Measurements from ENCODE around the gene ILDR2. TPM values are rescaled to one million over a fixed set of nuclear protein-coding genes. Genes with fewer than 3 reads are reported as not detected.

ILDR2 gene
- total and polyA plus RNA-seq, 4 donors: 0.06 to 3.8 (median 0.33) TPM

DNA sequence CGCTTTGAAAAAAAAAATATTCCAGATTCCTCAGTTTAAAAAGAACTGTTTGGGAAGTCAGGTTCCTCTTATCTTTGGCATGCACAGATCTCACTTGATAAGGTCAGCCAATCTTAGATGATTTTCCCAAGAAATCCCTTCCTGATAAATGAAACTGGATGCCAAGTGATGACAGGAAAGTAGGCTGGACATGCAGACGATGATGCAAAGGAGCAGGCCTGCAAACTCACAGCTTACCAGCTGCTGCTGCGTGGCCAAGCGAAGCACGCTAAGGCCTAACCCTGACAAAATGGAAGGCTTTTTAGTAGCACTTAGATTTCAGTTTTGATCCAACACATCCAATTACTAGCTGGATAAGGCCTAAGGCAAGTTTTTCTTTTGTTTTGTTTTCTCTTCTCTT lies 109.4 kb downstream of the ILDR2 start:
- TF ChIP-seq, protein P1, sequence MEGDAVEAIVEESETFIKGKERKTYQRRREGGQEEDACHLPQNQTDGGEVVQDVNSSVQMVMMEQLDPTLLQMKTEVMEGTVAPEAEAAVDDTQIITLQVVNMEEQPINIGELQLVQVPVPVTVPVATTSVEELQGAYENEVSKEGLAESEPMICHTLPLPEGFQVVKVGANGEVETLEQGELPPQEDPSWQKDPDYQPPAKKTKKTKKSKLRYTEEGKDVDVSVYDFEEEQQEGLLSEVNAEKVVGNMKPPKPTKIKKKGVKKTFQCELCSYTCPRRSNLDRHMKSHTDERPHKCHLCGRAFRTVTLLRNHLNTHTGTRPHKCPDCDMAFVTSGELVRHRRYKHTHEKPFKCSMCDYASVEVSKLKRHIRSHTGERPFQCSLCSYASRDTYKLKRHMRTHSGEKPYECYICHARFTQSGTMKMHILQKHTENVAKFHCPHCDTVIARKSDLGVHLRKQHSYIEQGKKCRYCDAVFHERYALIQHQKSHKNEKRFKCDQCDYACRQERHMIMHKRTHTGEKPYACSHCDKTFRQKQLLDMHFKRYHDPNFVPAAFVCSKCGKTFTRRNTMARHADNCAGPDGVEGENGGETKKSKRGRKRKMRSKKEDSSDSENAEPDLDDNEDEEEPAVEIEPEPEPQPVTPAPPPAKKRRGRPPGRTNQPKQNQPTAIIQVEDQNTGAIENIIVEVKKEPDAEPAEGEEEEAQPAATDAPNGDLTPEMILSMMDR (IDR thresholded peaks at IDR 0.05; ENCODE audit: control extremely low read depth, extremely low read depth): no peak
- Histone ChIP-seq H3K9ac (ENCODE audit: insufficient read depth in 1 of 2, low read length in 2 of 2) (no peak overlapping the region), H3K9me3 (ENCODE audit: control insufficient read depth in 4 of 4, insufficient read depth in 3 of 4, low read length in 3 of 4) (no peaks in the 10 kb centered on the region), H3K36me3 (ENCODE audit: control insufficient read depth in 4 of 4, insufficient read depth in 4 of 4, low read length in 4 of 4) (peaks cover 13 to 32% (median 13%) of the 10 kb centered on the region in 4 donors), H3K4me3 (no peak overlapping the region), H3K27ac (ENCODE audit: low read depth in 1 of 2, low read length in 1 of 2) (no peak overlapping the region), H3K27me3 (ENCODE audit: control insufficient read depth in 3 of 3, insufficient read depth in 3 of 3, low read length in 2 of 3) (no peaks in the 10 kb centered on the region), H3K4me1 (ENCODE audit: control insufficient read depth in 5 of 5, insufficient read depth in 5 of 5, low read length in 5 of 5) (no peaks in the 10 kb centered on the region)
- 78 to 93% methylated on average over 5 of the region's 5 CpGs for WGBS, 2 donors
- DNase-seq (peak in 2 of 3 donors; percentile 39 to 55), ATAC-seq (ENCODE audit: insufficient read depth, low FRiP score) (no peak)

DNA sequence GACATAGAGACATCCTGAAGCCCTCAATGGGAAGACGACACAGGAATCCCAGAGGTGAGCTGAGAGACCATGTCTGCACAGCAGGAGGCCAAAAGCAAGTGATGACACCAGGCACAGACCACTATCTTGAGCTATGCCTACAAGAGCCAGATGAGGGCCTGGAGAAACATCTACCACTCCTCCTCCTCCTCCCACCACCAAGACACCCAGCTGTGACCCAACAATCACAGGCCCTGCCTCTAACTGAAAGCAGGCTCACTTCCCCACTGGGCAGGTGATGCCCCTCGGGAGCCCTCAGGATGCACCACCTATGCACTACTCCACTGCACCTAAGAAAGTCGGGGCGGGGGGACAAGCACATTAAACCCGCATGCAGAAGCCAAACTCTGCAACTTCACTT lies 115.7 kb downstream of the ILDR2 start:
- no peak overlapping the region for H3K4me3 ChIP-seq
- H3K9ac ChIP-seq (ENCODE audit: insufficient read depth in 1 of 2, low read length in 2 of 2): no peak overlapping the region
- TF ChIP-seq, protein P1 (IDR thresholded peaks at IDR 0.05; ENCODE audit: control extremely low read depth, extremely low read depth): no peak
- H3K27me3 ChIP-seq (ENCODE audit: control insufficient read depth in 3 of 3, insufficient read depth in 3 of 3, low read length in 2 of 3): no peaks in the 10 kb centered on the region
- DNase-seq (no peak), ATAC-seq (ENCODE audit: insufficient read depth, low FRiP score) (no peak)
- peaks cover 21 to 30% (median 25%) of the 10 kb centered on the region in 4 donors for H3K36me3 ChIP-seq (ENCODE audit: control insufficient read depth in 4 of 4, insufficient read depth in 4 of 4, low read length in 4 of 4)
- H3K27ac ChIP-seq (ENCODE audit: low read depth in 1 of 2, low read length in 1 of 2): no peak overlapping the region
- H3K4me1 ChIP-seq (ENCODE audit: control insufficient read depth in 5 of 5, insufficient read depth in 5 of 5, low read length in 5 of 5): peaks cover 0 to 7% (median 0%) of the 10 kb centered on the region in 5 donors
- 81 to 86% methylated on average over 5 of the region's 5 CpGs for WGBS, 2 donors
- H3K9me3 ChIP-seq (ENCODE audit: control insufficient read depth in 4 of 4, insufficient read depth in 3 of 4, low read length in 3 of 4): no peaks in the 10 kb centered on the region

DNA sequence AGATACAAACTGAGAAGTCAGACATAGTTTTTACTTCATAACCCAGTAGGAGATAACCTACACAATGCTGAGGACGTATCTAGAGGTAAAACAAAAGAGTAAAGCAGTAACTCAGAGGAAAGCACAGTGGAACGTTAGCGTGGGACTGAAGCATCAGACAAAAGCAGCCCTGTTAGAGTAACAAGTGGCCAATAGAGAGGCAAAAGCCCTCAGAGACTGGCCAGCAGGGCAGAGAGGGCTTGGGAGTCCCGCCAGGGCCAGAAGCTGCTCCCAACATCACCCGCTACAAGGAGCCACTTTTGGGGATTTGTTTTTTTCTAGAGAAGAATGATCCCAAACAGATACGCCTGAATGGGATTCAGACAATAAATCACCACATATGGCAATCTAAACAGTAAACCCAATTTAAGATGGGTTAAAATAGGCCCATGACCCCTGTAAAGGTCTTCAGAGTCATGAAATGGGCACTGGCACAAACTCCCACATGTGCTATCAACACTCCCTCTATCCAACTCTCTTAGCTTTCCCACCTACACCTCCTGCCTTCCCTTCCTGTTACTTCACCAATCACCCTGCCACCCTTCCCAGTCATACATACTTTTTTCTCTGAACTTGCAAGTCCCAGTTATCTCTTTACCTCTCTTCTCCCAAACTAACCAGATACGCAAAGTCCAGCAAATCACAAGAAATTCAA lies 116.5 kb downstream of the ILDR2 start:
- ATAC-seq (ENCODE audit: insufficient read depth, low FRiP score): no peak
- no peaks in the 10 kb centered on the region for H3K9me3 ChIP-seq (ENCODE audit: control insufficient read depth in 4 of 4, insufficient read depth in 3 of 4, low read length in 3 of 4)
- peaks cover 19 to 31% (median 26%) of the 10 kb centered on the region in 4 donors for H3K36me3 ChIP-seq (ENCODE audit: control insufficient read depth in 4 of 4, insufficient read depth in 4 of 4, low read length in 4 of 4)
- TF ChIP-seq, protein P1 (IDR thresholded peaks at IDR 0.05; ENCODE audit: control extremely low read depth, extremely low read depth): no peak
- no peak overlapping the region for H3K27ac ChIP-seq (ENCODE audit: low read depth in 1 of 2, low read length in 1 of 2)
- H3K4me3 ChIP-seq: no peak overlapping the region
- H3K27me3 ChIP-seq (ENCODE audit: control insufficient read depth in 3 of 3, insufficient read depth in 3 of 3, low read length in 2 of 3): no peaks in the 10 kb centered on the region
- no peak overlapping the region for H3K9ac ChIP-seq (ENCODE audit: insufficient read depth in 1 of 2, low read length in 2 of 2)
- WGBS, 2 donors: 86 to 93% methylated on average over 7 of the region's 7 CpGs
- DNase-seq: no peak
- H3K4me1 ChIP-seq (ENCODE audit: control insufficient read depth in 5 of 5, insufficient read depth in 5 of 5, low read length in 5 of 5): peaks cover 0 to 7% (median 0%) of the 10 kb centered on the region in 5 donors

Small RNAs within 50 kb of the gene (small RNA-seq; reads per million reads assigned to genes)
- gene RNA5SP65 (ENCODE audit: low replicate concordance): 0.08 reads per million

Other genes starting within 250 kb of the ILDR2 start
- 10 to 100 TPM; 34.7 to 56.2 TPM for gene POGK, start 136.1 kb downstream of the ILDR2 start, total RNA-seq
- 10 to 100 TPM; 19.0 to 19.6 TPM for gene POGK, start 136.1 kb downstream of the ILDR2 start, polyA plus RNA-seq
- gene TADA1, start 99.3 kb downstream of the ILDR2 start, total RNA-seq: 10 to 100 TPM in 1 of 2 donors, 1 to 10 TPM in 1; 8.3 to 14.4 TPM
- gene TADA1, start 99.3 kb downstream of the ILDR2 start, polyA plus RNA-seq: 1 to 10 TPM; 6.5 to 6.8 TPM
- gene MAEL, start 13.7 kb upstream of the ILDR2 start, total RNA-seq: not detected
- gene MAEL, start 13.7 kb upstream of the ILDR2 start, polyA plus RNA-seq: under 1 TPM; 0.03 to 0.06 TPM
- 1 to 10 TPM in 1 of 2 donors, under 1 TPM in 1; 0.26 to 1.5 TPM for gene GPA33, start 114.8 kb upstream of the ILDR2 start, total RNA-seq
- gene GPA33, start 114.8 kb upstream of the ILDR2 start, polyA plus RNA-seq: under 1 TPM; 0.69 to 0.71 TPM
- gene STYXL2, start 118.5 kb upstream of the ILDR2 start, total RNA-seq: under 1 TPM; 0.09 to 0.57 TPM
- under 1 TPM; 0.02 to 0.08 TPM for gene STYXL2, start 118.5 kb upstream of the ILDR2 start, polyA plus RNA-seq
- gene POU2F1, start 245.3 kb upstream of the ILDR2 start, total RNA-seq: 10 to 100 TPM; 14.0 to 34.4 TPM
- 1 to 10 TPM; 2.0 to 3.3 TPM for gene POU2F1, start 245.3 kb upstream of the ILDR2 start, polyA plus RNA-seq

Data from lung (tissue), 13 donors.